Type B pancreatic cell (in vitro differentiated cells): ENCODE measurements around the gene FBXO24. TPM values are rescaled to one million over a fixed set of nuclear protein-coding genes. Genes with fewer than 3 reads are reported as not detected.
A peak's percentile ranks its signal among the peaks of the same experiment; 100 is the strongest.

ENCODE experiments used
- DNase-seq: peaks from one replicate; pipeline ENCODE4 v3.0.0; 2021; ENCODE audit warnings: mixed read lengths; ENCODE audit not compliant: unreplicated experiment; ENCODE audit errors: extremely low spot score
- H3K27ac Mint-ChIP-seq: 2 replicates; pipeline ENCODE4 v1.8.0; 2021; ENCODE audit warnings: mild to moderate bottlenecking, mixed read lengths
- H3K27me3 Mint-ChIP-seq: 2 replicates; pipeline ENCODE4 v1.8.0; 2021; ENCODE audit warnings: mixed read lengths
- H3K36me3 Mint-ChIP-seq: 2 replicates; pipeline ENCODE4 v1.8.0; 2021; ENCODE audit warnings: mixed read lengths
- H3K4me1 Mint-ChIP-seq: one replicate; pipeline ENCODE4 v1.8.0; 2021; ENCODE audit warnings: mixed read lengths; ENCODE audit not compliant: unreplicated experiment
- H3K4me3 Mint-ChIP-seq: 2 replicates; pipeline ENCODE4 v1.8.0; 2021; ENCODE audit warnings: mild to moderate bottlenecking, mixed read lengths
- H3K9me3 Mint-ChIP-seq: 2 replicates; pipeline ENCODE4 v1.8.0; 2021; ENCODE audit warnings: mixed read lengths
- CTCF ChIP-seq: fragments of 200-600 bp; sonication (generic); conservative IDR thresholded peaks from 2 replicates; pipeline ENCODE4 v1.5.0; 2021; ENCODE audit warnings: antibody characterized with exemption, mild to moderate bottlenecking
- total RNA-seq: library from RNA; stranded (reverse); gene quantifications from 2 replicates; pipeline ENCODE4 v1.2.1, GENCODE V29; 2021; ENCODE audit warnings: low replicate concordance

FBXO24 gene
- total RNA-seq, 1 donor from 2014 or later = 0.77 TPM

- H3K27me3 Mint-ChIP-seq = no peaks in the 10 kb centered on the region
- H3K4me1 Mint-ChIP-seq = peaks cover 21% of the 10 kb centered on the region
- TF ChIP-seq CTCF = no peak
- H3K27ac Mint-ChIP-seq = peak overlapping the region; percentile 65
- peak overlapping the region; percentile 89 for H3K4me3 Mint-ChIP-seq
- H3K36me3 Mint-ChIP-seq = no peaks in the 10 kb centered on the region
- no peaks in the 10 kb centered on the region for H3K9me3 Mint-ChIP-seq
- no peak for DNase-seq
Measured at GRCh38 chr7:100602889-100603725, 17.0 kb downstream of the FBXO24 start.

- DNase-seq = no peak
- Mint-ChIP-seq H3K9me3 (no peaks in the 10 kb centered on the region), H3K4me3 (peak overlapping the region; percentile 89), H3K4me1 (peaks cover 17% of the 10 kb centered on the region), H3K36me3 (no peaks in the 10 kb centered on the region), H3K27ac (peak overlapping the region; percentile 41), H3K27me3 (no peaks in the 10 kb centered on the region)
- no peak for TF ChIP-seq CTCF
Measured at GRCh38 chr7:100603726-100604027, 17.5 kb downstream of the FBXO24 start.

- H3K36me3 Mint-ChIP-seq = no peaks in the 10 kb centered on the region
- peak overlapping the region; percentile 89 for H3K4me3 Mint-ChIP-seq
- TF ChIP-seq CTCF = peak; percentile 57
- H3K27ac Mint-ChIP-seq = peak overlapping the region; percentile 41
- no peaks in the 10 kb centered on the region for H3K27me3 Mint-ChIP-seq
- H3K9me3 Mint-ChIP-seq = no peaks in the 10 kb centered on the region
- peaks cover 17% of the 10 kb centered on the region for H3K4me1 Mint-ChIP-seq
- no peak for DNase-seq
Measured at GRCh38 chr7:100604028-100604975, 18.2 kb downstream of the FBXO24 start.

- no peak for TF ChIP-seq CTCF
- peaks cover 17% of the 10 kb centered on the region for H3K4me1 Mint-ChIP-seq
- no peaks in the 10 kb centered on the region for H3K27me3 Mint-ChIP-seq
- no peak for DNase-seq
- no peaks in the 10 kb centered on the region for H3K9me3 Mint-ChIP-seq
- no peak overlapping the region for H3K27ac Mint-ChIP-seq
- H3K36me3 Mint-ChIP-seq = no peaks in the 10 kb centered on the region
- H3K4me3 Mint-ChIP-seq = peak overlapping the region; percentile 87
Measured at GRCh38 chr7:100604976-100605911, 19.1 kb downstream of the FBXO24 start.

GRCh38 chr7:100606313-100606712, 20.2 kb downstream of the FBXO24 start:
- no peak overlapping the region for H3K27ac Mint-ChIP-seq
- H3K9me3 Mint-ChIP-seq = no peaks in the 10 kb centered on the region
- peak overlapping the region; percentile 87 for H3K4me3 Mint-ChIP-seq
- no peak for TF ChIP-seq CTCF
- H3K4me1 Mint-ChIP-seq = peaks cover 16% of the 10 kb centered on the region
- no peaks in the 10 kb centered on the region for H3K27me3 Mint-ChIP-seq
- DNase-seq = no peak
- no peaks in the 10 kb centered on the region for H3K36me3 Mint-ChIP-seq
